Left cardiac atrium (tissue), 4 donors: ENCODE measurements around the gene ELL3. TPM values are rescaled to one million over a fixed set of nuclear protein-coding genes. Genes with fewer than 3 reads are reported as not detected.
"Not testable (repeated sequence)": the region's sequence is repeated elsewhere in the genome, so short reads cannot be mapped to it uniquely, and the experiment has no call there.

Source experiments
- ATAC-seq, 2 donors: fragments of 200-7000 bp; cut with Tn5 transposase; one replicate each; pipeline ENCODE4 v1.9.1; 2020; ENCODE audit warnings: mild to moderate bottlenecking in 2 of 2, moderate library complexity in 2 of 2
- DNase-seq: peaks from one replicate; pipeline ENCODE4 v3.0.0-alpha.2; 2020
- intact Hi-C, 2 donors: fragments of 100-400 bp; cut with DNase I; formaldehyde crosslinking; loops; one replicate each; pipeline versions ENCODE4 v1.14.1 to v1.15.1; 2022 to 2023
- microRNA-seq, 2 donors: library from miRNA; unstranded; fragments of <30 nt; microRNA quantifications; one replicate each; pipeline ENCODE4 v1.2.0, GENCODE V29; 2020
- total RNA-seq, 2 donors: library from RNA; stranded (reverse); fragmentation: NEBNext Ultra II Directional; extraction: Animal tissue kit (Norgen Biotek cat#: 25700); gene quantifications; one replicate each; pipeline ENCODE4 v1.2.1, GENCODE V29; 2021
- donor health status: DM: no; HTN: yes; CAD: no.
- donor health status: DM: no; HTN: yes; CAD: no; lungs with severe emphysema.
- donor health status: DM: yes; HTN: yes; CAD: no.
- donor health status: Dilated cardiomyopathy.

ELL3 gene
- total RNA-seq, 2 donors from 2014 or later, result 0.47 to 1.6 TPM

- intact Hi-C loops, result not testable (repeated sequence)
- ATAC-seq (peak; percentile 98 to 99), DNase-seq (peak; percentile 96)
Measured at GRCh38 chr15:43746245-43746902, 30.4 kb downstream of the ELL3 start, which contains the start of gene PDIA3. TSS of gene PDIA3 (plus strand) at chr15:43746438. CDS start at chr15:43746540, 102 bp downstream.

GRCh38 chr15:43735416-43735815 is 41.4 kb downstream of the ELL3 start:
- DNase-seq, result no peak
- no peak for ATAC-seq
- intact Hi-C loops, result no loop called here

- ATAC-seq, result not testable (repeated sequence)
Measured at GRCh38 chr15:43728053-43728725, 48.6 kb downstream of the ELL3 start.

GRCh38 chr15:43726306-43726705 is 50.5 kb downstream of the ELL3 start:
- DNase-seq, ATAC-seq, intact Hi-C loops: not testable (repeated sequence)

More at GRCh38 chr15:43728053-43728725, 48.6 kb downstream of the ELL3 start:
- DNase-seq, intact Hi-C loops: not testable (repeated sequence)

GRCh38 chr15:43723151-43723550 is 53.6 kb downstream of the ELL3 start:
- DNase-seq (no peak), ATAC-seq (no peak)
- intact Hi-C loops, result no loop called here

Small RNA genes within 50 kb of the gene (microRNA-seq; reads per million reads assigned to microRNA genes)
- gene MIR1282, result 0 to 0.20 reads per million in 2 donors

Other genes starting within 250 kb of the ELL3 start
- 10 to 100 TPM; 19.4 to 22.3 TPM for gene PPIP5K1, start 186.8 kb downstream of the ELL3 start, total RNA-seq
- gene CKMT1B, start 182.9 kb downstream of the ELL3 start, total RNA-seq, result 1 to 10 TPM; 3.7 to 5.5 TPM
- gene STRC, start 158.2 kb downstream of the ELL3 start, total RNA-seq, result under 1 TPM; 0.12 to 0.18 TPM
- 1 to 10 TPM; 1.1 to 2.1 TPM for gene CATSPER2, start 128.1 kb downstream of the ELL3 start, total RNA-seq
- gene CKMT1A, start 83.1 kb downstream of the ELL3 start, total RNA-seq, result 1 to 10 TPM; 1.7 to 3.8 TPM
- 100 to 1,000 TPM; 260 to 267 TPM for gene PDIA3, start 30.5 kb downstream of the ELL3 start, total RNA-seq
- 100 to 1,000 TPM; 868 to 923 TPM for gene SERF2, start 15.4 kb upstream of the ELL3 start, total RNA-seq
- gene SERINC4, start 23.3 kb upstream of the ELL3 start, total RNA-seq, result under 1 TPM; 0.18 to 0.24 TPM
- gene HYPK, start 23.6 kb upstream of the ELL3 start, total RNA-seq, result 10 to 100 TPM in 1 of 2 donors, 1 to 10 TPM in 1; 9.6 to 11.2 TPM
- gene MFAP1, start 47.7 kb upstream of the ELL3 start, total RNA-seq, result 10 to 100 TPM; 16.9 to 17.8 TPM
- gene WDR76, start 50.0 kb upstream of the ELL3 start, total RNA-seq, result 1 to 10 TPM; 1.5 to 4.3 TPM